Hypothalamus (tissue), 51 donors: ENCODE measurements around the gene PILRA.

Experiments used
- DNase-seq, 51 donors: peaks; one replicate each; lab custom pipeline; 2025; lab: John Stamatoyannopoulos, UW

The PILRA gene

DNA sequence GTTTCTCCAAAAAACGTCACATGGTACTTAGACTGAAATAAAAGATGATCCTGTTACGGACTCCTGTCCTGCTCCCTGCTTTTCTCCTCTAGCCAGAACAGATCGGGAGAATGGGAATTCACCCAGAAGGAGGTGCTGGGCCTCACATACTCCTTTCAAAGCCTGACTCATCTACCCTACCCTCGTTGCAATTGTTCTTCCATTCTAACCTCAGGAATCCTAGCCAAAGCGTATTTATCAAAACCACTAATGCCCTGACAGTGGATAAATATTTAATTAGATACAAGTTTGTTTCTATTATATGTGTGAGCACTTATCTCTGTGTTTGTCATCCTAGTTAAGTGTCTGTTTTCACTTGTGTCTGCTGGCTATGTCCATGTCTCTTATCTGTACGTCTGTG is 33.5 kb downstream of the PILRA start:
- DNase-seq: no peak

DNA sequence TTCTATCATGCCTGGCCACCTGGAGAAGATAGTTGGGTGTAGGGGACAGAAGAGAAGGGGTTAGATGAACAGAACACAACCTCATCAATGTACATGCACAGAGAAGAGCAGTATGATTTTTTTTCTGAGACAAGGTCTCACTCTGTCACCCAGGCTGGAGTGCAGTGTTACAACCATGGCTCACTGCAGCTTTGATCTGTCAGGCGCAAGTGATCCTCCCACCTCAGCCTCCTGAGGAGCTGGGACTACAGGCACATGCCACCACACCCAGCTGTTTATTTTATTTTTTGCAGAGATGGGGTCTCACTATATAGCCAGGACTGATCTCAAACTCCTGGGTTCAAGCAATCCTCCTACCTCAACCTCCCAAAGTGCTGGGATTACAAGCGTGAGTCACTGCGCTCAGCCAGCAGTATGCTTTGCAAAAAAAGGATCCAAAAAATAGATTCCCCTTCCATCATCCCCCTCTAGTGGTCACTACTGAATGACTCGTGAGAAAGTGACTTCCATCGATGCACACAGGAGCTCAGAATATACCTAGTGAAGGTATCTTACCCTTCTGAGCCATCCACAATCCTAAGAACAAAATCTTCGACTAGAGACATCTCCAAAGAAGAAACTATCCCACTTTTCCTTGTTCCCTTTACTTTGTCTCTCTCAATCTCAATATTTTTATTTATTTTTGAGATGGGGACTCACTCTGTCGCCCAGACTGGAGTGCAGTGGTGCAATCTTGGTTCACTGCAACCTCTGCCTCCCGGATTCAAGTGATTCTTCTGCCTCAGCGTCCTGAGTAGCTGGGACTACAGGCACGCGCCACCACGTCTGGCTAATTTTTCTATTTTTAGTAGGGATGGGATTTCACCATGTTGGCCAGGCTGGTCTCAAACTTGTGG is 34.2 kb downstream of the PILRA start:
- DNase-seq: peak in 1 of 51 donors; percentile 31

DNA sequence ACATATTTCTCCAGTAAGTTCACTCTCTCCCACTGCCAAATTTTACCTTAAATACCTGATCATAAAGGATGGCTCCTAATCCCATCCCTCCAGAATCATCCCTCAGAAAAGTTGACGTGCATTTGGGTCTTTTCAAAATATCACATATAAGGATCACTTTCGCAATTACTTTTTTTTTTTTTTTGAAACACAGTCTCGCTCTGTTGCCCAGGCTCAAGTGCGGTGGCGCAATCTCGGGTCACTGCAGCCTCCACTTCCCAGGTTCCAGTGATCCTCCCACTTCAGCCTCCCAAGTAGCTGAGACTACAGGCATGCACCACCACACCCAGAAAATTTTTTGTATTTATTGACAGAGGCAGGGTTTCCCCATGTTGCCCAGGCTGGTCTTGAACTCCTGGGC is 37.8 kb downstream of the PILRA start:
- DNase-seq: no peak

DNA sequence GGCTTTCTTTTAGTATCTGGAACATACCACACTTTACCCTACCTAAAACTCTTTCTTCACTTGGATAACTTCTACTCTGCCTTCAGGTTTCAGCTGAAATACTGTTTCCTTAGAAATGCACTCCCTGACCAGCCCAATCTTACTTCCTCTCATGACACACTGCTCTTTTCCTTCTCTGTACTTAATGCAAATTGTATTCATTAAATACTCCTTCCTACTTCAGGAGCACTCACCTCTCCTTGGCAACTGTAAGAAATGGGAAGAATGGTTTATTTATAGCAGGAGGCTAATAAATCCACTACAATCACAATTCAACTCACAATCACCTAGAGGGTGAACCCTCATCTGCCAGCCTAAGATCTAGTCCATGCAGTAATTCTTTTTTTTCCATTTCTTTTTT is 40.1 kb downstream of the PILRA start:
- DNase-seq: no peak

DNA sequence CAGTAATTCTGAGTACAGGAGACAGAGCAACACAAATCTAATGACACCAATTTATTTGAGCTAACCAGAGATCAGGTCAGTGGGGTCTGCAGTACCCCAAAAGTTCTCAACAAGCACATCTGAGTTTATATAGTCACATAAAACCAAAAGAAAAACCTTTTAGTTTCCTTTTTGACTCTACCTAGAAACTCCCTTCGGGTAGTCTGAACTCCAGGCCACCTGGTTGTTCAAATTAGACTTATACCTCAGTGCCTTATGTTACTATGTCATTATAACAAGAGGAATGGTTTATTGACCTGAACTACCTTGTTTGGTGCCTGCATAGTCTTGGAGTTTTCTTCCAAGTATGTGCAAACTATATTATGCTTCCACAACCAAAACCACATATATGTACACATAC is 40.6 kb downstream of the PILRA start:
- DNase-seq: no peak

DNA sequence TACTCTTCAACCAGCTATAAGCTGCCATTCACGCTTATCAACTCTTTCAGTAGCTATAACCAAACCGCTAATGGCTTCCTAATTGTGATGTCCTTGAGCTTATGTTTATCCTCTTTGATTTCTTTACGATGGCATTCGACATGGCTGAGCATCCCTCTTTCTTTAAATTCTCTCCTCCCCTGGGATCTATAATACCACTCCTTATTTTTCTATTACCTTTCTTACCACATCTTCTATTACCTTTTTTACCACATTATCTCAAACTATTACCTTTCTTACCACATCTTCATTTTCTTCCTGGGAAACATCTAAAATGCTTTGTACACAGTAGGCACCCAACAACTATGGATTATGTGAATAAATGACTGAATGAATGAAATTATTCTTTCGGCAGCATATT is 42.2 kb downstream of the PILRA start:
- no peak for DNase-seq

DNA sequence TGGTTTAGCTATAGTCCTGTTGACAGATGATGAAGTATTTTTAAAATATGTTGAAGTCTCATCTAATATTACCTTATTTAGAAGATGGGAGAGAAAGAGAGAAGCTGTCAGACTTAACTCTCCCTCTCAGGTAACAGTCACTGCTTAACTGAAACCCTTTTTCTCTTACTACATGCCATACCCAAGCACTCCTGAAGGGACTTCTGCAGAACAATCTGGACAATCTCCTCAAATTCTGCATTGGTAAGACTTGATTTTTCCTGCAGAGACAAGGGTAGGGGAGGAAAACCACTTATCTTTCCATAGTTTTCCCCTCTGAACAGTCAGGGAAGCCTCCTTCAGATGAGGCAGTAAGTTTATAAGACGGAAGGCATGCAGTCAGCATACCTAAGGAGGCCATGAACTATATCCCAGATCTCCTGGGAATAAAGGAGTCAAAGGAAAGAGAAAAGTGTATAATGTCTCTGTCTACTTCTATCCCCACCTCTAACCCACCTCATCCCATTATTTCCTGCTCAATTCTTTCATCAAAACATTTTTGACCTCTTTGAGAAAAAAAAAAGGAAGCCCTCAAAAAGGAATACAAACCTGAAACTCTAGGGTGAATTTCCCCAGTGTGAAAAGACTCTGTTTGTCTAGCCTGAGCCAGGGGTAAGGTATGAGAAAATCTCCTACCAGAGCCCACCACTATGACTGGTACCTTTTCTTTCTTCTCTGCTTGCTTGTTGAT is 45.8 kb downstream of the PILRA start:
- no peak for DNase-seq

DNA sequence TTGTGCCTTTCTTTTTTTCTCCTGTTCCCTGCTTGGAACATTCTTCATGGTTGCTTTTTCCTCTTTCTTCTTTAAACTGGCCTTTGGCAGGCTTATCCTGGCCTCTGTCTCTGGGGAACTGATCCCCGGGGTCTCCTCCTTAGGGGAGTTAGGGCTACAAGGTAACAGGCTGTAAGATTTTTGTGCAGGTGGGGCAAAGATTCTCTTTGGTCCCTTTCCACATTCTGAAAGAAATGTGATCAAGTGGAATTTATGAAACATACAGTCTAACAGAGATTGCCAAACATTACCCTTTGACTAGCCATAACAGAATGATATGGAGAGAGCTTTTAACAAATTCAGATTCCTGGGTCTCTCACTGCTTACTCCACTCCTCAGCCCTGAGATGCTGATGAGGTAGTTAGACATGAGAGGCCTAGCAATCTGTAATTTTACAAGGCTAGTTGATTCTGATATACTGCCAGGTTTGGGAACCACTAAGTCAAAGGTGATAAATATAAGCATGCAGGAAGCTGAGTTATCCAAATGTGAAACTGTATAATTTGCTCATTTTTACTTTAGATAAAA is 46.5 kb downstream of the PILRA start:
- DNase-seq: no peak

DNA sequence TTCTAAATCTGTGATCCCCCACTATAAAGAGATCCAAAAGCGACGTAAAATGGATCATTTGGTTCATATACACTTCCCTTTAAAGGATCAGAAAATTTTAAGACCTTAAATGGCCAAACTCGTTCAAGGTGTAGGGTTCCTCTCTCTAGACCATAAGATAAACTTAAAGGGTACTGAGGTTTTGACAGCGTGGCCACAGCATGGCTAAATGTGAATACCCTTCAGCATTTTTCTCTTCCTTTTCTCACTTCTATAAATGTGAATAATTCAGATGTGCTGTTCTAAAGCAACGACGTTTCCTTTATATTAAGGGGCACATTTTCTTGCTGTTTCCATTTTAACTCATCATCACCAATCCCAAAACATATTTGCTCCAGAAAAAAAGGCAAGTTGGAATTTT is 50.0 kb downstream of the PILRA start:
- no peak for DNase-seq

DNA sequence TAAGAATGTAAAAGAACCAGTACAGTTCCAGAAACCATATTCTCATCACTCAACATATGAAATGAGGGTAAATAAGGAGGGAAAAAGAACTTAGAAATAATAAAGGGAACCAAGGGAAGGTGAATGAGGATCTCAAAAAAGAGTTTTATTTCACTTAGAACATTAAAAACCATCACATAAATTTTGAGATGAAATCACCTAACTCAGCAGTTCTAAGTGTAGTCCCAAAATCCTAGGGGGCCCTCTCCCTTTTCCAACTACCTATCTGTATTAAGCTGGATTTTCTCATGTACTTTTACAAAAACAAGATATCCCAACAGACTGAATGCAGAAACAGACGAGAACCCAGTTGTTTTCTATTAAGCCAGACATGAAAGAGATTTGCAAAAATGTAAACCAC is 52.1 kb downstream of the PILRA start:
- no peak for DNase-seq

DNA sequence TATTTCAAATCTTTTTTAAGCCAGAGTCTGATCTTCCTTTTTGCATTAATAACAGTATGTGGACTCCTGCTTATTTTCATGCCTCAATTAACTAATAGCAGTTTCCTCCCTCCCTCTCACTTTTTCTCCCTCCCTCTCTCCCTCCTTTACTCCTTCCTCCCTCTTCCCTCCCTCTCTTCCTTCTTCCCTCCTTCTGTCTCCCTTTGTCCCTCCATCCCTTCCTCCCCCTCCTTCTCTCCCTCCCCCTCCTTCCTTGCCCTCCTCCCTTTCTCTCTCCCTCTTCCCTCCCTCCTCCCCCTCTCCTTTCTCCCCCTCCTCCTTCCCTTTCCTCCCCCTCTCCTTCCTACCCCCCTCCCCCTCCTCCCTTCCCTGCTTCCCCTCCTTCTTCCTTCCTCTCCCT is 53.2 kb downstream of the PILRA start:
- no peak for DNase-seq

DNA sequence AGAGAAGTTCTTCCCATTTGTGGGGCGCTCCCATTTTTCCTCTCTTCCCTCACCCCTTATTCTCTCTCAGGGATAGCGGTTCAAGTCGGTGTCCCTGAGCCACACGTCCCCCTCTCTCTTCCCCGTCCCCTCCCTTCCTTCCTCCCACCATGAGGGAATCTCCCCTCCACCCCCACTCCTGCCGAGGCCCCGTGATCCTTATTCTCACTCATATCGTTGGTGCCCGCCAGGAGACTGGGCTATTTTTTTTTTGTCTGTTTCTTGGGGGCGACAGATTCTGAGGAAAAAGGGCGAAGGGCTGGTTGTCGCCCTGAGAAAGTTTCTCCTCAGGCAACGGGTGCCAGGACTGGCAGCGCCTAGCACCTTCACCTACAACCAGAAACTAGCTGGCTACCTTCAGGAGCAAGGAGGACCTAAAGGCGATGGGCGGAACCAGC is 54.5 kb downstream of the PILRA start:
- no peak for DNase-seq

DNA sequence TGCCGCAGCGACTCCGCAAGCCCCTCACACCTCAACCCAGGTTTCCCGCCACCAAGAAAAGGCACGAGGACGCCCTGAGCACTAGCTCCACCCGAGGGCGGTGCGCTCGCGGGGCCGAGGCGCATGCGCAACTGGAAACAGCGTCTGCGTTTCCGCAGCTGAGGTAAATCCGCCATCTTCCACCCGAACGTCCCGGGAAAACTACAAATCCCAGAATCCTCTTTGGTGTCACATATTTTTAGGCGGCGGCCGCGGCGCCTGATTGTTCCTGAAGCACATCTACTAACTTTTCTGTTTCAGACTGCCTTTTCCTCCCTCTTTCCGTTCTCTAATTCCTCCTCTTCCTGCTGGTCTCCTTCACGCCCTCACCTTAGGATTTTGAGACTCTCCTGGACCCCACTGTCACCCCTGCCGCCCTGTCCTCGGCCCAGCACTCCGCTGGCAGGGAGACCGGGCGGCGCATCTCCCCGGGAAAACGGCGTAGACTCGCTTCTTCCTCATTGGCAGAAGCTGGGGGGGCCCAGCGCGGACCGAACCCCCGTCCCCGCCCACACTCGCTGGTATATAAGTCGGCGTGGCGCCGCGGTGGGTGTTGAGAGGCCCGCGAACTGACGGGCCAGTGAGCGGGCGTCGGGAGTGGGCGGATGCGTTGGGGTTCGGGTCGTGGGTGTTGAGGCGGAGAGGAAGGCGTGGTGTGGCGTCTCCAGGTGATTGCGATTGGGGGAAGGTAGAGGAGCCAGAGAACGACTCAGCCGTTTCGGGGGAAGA is 55.1 kb downstream of the PILRA start, which contains the start of gene ZCWPW1:
TSS of gene ZCWPW1 (minus strand) at position 505 of the 768 bp plus-strand sequence. CDS start 8,054 bp downstream, outside the sequence.
- peak; percentile 76 to 99 (median 92) for DNase-seq

DNA sequence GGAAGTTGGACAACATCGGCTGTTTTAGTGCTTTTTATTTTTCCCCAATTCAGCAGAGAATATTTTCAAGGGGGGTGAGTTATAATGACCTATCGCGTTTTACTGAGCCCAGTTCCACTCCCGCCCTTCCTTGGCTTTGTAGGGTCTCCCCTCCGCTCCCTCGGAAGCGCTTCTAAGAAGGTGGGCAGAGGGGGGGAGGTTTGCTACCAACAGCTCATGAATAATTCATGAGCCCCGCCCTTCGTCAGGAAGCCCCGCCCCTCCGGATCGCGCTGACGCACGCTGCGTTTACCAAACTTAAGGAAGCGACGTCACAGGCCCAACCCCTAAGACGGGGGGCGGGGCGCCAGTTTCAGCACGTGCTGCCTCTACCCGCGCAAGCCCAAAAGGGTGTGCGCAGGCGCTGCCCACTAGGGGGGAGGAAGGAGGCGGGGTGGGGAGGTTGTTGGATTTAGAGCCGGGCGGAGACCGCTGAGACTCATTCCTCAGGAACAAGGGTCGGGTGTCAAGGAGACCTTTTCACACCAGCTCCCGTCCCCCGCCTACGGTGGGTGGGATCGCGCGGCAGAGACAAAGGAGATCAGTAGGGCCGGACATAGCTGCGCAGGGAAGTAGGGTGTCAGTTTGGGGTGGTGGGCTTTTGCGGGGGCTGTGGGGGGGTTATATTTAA is 55.8 kb downstream of the PILRA start:
- peak; percentile 92 to 100 (median 99) for DNase-seq

DNA sequence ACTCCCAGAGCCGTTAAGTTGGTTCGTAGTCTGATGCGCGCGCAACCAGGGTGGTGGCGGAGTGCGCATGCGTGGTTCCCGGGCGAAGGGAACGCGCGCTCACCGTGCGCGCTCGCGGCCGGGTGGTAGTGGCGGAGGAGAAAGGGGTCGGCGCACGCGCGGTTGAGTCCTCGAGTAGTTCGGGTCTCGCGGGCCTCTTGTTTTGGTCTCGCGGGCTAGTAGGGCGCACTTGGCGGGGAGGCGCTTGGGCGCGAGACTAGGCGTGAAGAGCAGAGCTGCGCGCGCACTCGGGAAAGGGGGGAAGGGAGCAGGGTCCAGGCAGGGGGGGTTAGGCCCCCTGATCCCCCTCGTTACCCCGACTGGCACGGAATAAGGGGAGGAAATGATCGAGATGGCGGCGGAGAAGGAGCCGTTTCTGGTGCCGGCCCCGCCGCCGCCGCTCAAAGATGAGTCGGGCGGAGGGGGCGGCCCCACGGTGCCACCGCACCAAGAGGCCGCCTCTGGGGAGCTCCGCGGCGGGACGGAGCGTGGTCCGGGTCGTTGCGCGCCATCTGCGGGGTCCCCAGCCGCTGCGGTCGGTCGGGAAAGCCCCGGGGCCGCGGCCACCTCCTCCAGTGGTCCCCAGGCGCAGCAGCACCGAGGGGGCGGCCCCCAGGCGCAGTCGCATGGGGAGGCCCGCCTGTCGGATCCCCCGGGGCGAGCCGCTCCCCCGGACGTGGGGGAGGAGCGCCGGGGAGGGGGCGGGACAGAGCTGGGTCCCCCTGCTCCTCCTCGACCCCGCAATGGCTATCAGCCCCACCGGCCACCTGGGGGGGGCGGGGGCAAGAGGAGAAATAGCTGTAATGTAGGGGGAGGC is 56.6 kb downstream of the PILRA start, which contains the start of gene MEPCE:
TSS of gene MEPCE (plus strand) at position 195 of the 856 bp plus-strand sequence. CDS start at position 383, 188 bp downstream.
- DNase-seq: peak; percentile 77 to 98 (median 93)

DNA sequence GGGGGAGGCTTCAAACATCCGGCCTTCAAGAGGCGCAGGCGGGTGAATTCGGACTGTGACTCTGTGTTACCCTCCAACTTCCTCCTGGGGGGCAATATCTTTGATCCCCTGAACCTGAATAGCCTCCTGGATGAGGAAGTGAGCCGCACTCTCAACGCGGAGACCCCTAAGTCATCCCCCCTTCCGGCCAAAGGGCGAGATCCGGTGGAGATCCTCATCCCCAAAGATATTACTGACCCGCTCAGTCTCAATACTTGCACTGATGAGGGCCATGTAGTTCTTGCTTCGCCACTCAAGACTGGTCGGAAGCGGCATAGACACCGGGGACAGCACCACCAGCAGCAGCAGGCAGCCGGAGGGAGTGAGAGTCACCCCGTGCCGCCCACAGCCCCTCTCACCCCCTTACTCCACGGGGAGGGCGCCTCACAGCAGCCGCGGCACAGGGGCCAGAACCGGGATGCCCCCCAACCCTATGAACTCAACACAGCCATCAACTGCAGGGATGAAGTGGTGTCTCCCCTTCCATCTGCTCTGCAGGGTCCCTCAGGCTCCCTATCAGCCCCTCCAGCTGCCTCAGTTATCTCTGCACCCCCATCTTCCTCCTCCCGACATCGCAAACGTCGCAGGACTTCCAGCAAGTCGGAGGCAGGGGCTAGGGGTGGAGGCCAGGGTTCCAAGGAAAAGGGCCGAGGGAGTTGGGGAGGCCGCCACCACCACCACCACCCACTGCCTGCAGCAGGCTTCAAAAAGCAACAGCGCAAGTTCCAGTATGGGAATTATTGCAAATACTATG is 57.4 kb downstream of the PILRA start:
- DNase-seq: peak in 5 of 51 donors; percentile 21 to 44 (median 43)

DNA sequence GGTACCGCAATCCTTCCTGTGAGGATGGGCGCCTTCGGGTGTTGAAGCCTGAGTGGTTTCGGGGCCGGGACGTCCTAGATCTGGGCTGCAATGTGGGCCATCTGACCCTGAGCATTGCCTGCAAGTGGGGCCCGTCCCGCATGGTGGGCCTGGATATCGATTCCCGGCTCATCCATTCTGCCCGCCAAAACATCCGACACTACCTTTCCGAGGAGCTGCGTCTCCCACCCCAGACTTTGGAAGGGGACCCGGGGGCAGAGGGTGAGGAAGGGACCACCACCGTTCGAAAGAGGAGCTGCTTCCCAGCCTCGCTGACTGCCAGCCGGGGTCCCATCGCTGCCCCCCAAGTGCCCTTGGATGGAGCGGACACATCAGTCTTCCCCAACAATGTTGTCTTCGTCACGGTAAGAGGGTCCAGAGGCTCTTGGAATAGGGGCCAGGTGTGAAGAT is 58.0 kb downstream of the PILRA start:
- no peak for DNase-seq

DNA sequence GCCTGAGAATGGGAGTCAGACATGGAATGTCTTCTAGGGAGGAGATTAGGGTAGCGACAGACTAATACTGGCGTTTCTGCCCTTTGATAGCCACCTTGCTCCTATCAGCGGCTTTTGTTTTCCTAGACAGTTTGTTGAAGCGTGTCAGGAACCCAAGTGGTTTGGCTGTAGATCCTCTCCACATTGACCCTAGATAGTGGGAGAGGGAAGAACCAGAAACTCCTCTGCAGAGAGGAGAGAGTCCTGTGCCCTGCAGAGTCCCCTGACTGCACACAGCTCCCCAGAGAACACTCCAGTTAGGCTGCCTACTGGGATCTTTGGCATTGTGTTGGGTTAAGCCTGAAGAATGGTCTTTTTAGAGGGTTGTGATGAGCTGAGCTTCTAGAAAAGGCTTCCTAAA is 58.8 kb downstream of the PILRA start:
- DNase-seq: no peak
